CD14-positive monocyte (primary cell): ENCODE measurements around the gene KCNJ5. TPM values are rescaled to one million over a fixed set of nuclear protein-coding genes. Genes with fewer than 3 reads are reported as not detected.

Source experiments
- DNase-seq, 3 donors: peaks; one replicate each; pipeline ENCODE4 v3.0.0-alpha.2; 2011 to 2022
- H2AFZ ChIP-seq: 2 replicates; pipeline ENCODE4 v1.6.0; 2012; ENCODE audit warnings: mild to moderate bottlenecking, low read depth, low read length, inconsistent platforms; ENCODE audit not compliant: insufficient read depth, poor library complexity, severe bottlenecking
- H3K27ac ChIP-seq, 2 donors: 1 replicate in 1 of 2; 2 replicates in 1 of 2; pipeline ENCODE4 v1.5.1; 2012 to 2013; ENCODE audit warnings: low read length in 2 of 2, control low read depth in 1 of 2, inconsistent platforms in 1 of 2, low read depth in 1 of 2, mild to moderate bottlenecking in 1 of 2
- H3K27me3 ChIP-seq, 2 donors: one replicate each; pipeline versions ENCODE4 v1.6.0 to v1.6.1; 2011 to 2013; ENCODE audit warnings: low read length in 2 of 2; ENCODE audit not compliant: control insufficient read depth in 2 of 2, insufficient read depth in 2 of 2
- H3K36me3 ChIP-seq, 2 donors: replicated peaks in 1 of 2; 1 replicate in 1 of 2; 2 replicates in 1 of 2; pipeline versions ENCODE4 v1.5.1 to v1.6.1; 2012 to 2013; ENCODE audit warnings: low read length in 2 of 2, control low read depth in 1 of 2, inconsistent platforms in 1 of 2, mild to moderate bottlenecking in 1 of 2; ENCODE audit not compliant: insufficient read depth in 2 of 2, control insufficient read depth in 1 of 2
- H3K4me1 ChIP-seq, 2 donors: 1 replicate in 1 of 2; 2 replicates in 1 of 2; pipeline versions ENCODE4 v1.5.1 to v1.6.1; 2012 to 2013; ENCODE audit warnings: low read length in 2 of 2, control low read depth in 1 of 2, inconsistent platforms in 1 of 2, mild to moderate bottlenecking in 1 of 2, moderate library complexity in 1 of 2; ENCODE audit not compliant: insufficient read depth in 2 of 2, control insufficient read depth in 1 of 2
- H3K4me2 ChIP-seq: replicated peaks from 2 replicates; pipeline ENCODE3; 2012; ENCODE audit warnings: low read length, moderate library complexity, mild to moderate bottlenecking; ENCODE audit not compliant: poor library complexity, severe bottlenecking; ENCODE audit errors: extremely low read depth
- H3K4me3 ChIP-seq, 3 experiments: fragments of 200-600 bp in 1 of 3; sonication (generic) in 1 of 3; replicated peaks in 1 of 3; 1 replicate in 2 of 3; 2 replicates in 1 of 3; pipeline ENCODE4 v1.5.1; 2011 to 2013; ENCODE audit warnings: low read length in 3 of 3, mild to moderate bottlenecking in 3 of 3, control low read depth in 2 of 3, low read depth in 2 of 3, inconsistent platforms in 1 of 3, moderate library complexity in 1 of 3
- H3K79me2 ChIP-seq: 2 replicates; pipeline ENCODE4 v1.6.0; 2012; ENCODE audit warnings: mild to moderate bottlenecking, control low read depth, inconsistent platforms, low read length, moderate library complexity; ENCODE audit not compliant: insufficient read depth
- H3K9ac ChIP-seq: 2 replicates; pipeline ENCODE4 v1.6.0; 2017; ENCODE audit warnings: low read length, mild to moderate bottlenecking; ENCODE audit not compliant: insufficient read depth, poor library complexity, severe bottlenecking
- H3K9me3 ChIP-seq, 2 donors: replicated peaks in 1 of 2; 1 replicate in 1 of 2; 2 replicates in 1 of 2; pipeline versions ENCODE4 v1.5.1 to v1.6.1; 2012 to 2013; ENCODE audit warnings: low read length in 2 of 2, control low read depth in 1 of 2; ENCODE audit not compliant: control insufficient read depth in 1 of 2, insufficient read depth in 1 of 2
- H4K20me1 ChIP-seq: 2 replicates; pipeline ENCODE4 v1.6.0; 2012; ENCODE audit warnings: mild to moderate bottlenecking, low read length, control low read depth, moderate library complexity; ENCODE audit not compliant: insufficient read depth
- H3K27ac Mint-ChIP-seq, 7 donors: one replicate each; pipeline ENCODE4 v1.8.0; 2020; ENCODE audit warnings: mild to moderate bottlenecking in 7 of 7, mixed read lengths in 7 of 7, moderate library complexity in 6 of 7, inconsistent platforms in 2 of 7
- H3K27me3 Mint-ChIP-seq, 3 donors: one replicate each; pipeline ENCODE4 v1.8.0; 2021 to 2022; ENCODE audit warnings: low read depth in 3 of 3, mild to moderate bottlenecking in 3 of 3, mixed read lengths in 3 of 3, moderate library complexity in 3 of 3, inconsistent platforms in 1 of 3
- H3K36me3 Mint-ChIP-seq, 2 donors: one replicate each; pipeline ENCODE4 v1.8.0; 2020; ENCODE audit warnings: mixed read lengths in 2 of 2, inconsistent platforms in 1 of 2, mild to moderate bottlenecking in 1 of 2
- H3K4me1 Mint-ChIP-seq: one replicate; pipeline ENCODE4 v1.8.0; 2020; ENCODE audit warnings: mild to moderate bottlenecking, mixed read lengths
- H3K4me3 Mint-ChIP-seq, 2 donors: one replicate each; pipeline ENCODE4 v1.8.0; 2020; ENCODE audit warnings: mild to moderate bottlenecking in 2 of 2, mixed read lengths in 2 of 2, moderate library complexity in 1 of 2
- H3K9me3 Mint-ChIP-seq, 7 donors: one replicate each; pipeline ENCODE4 v1.8.0; 2020 to 2022; ENCODE audit warnings: mixed read lengths in 7 of 7, mild to moderate bottlenecking in 6 of 7, moderate library complexity in 6 of 7, inconsistent platforms in 2 of 7
- CTCF ChIP-seq: fragments of 200-600 bp; IDR thresholded peaks from one replicate; pipeline ENCODE4 v1.8.0; 2022; ENCODE audit warnings: antibody characterized with exemption, mild to moderate bottlenecking
- WGBS: methylation state at CpG from one replicate; pipeline ENCODE4 v1.1.5; 2013; ENCODE audit warnings: missing lambda C conversion rate; ENCODE audit not compliant: insufficient coverage; 5-methylcytosine and 5-hydroxymethylcytosine counted together
- intact Hi-C, 2 donors: fragments of 100-400 bp; cut with micrococcal nuclease; formaldehyde crosslinking; loops; one replicate each; pipeline versions ENCODE4 v1.15.0 to v1.15.1; 2023
- polyA plus RNA-seq, 3 donors: library from polyadenylated mRNA; depleted of rRNA in 1 of 3; unstranded in 2 of 3; stranded (reverse) in 1 of 3; fragments of 300-500 nt in 2 of 3; fragments of >200 nt in 1 of 3; fragmentation: Illumina TruSeq in 2 of 3; gene quantifications; 1 replicate in 2 of 3; 2 replicates in 1 of 3; pipeline ENCODE4 v1.2.3, GENCODE V29; 2012 to 2021

KCNJ5 gene
- polyA plus RNA-seq, 3 donors: 0.03 TPM; not detected in 2

GRCh38 chr11:128867277-128867676 lies 23.9 kb upstream of the KCNJ5 start, which contains the start of gene KCNJ1:
KCNJ1 (minus strand) TSS chr11:128867296; CDS start chr11:128840243, 27,053 bp downstream.
- H3K27me3 Mint-ChIP-seq: peaks cover 0 to 6% (median 0%) of the 10 kb centered on the region in 3 donors
- H3K4me2 ChIP-seq: no peak within 1 kb of the TSS
- no peak for DNase-seq
- H3K9me3 Mint-ChIP-seq: no peaks in the 10 kb centered on the region
- intact Hi-C loops: loop anchor here in 1 of 2 donors (10.0 kb wide), 1 partner anchor 692 kb away; no protein-coding TSS in a partner anchor
- no peaks in the 10 kb centered on the region for H4K20me1 ChIP-seq
- TF ChIP-seq CTCF: no peak
- H3K4me1 Mint-ChIP-seq: no peaks in the 10 kb centered on the region
- no peak within 1 kb of the TSS for H2AFZ ChIP-seq
- H3K27me3 ChIP-seq: no peaks in the 10 kb centered on the region
- H3K4me1 ChIP-seq: no peaks in the 10 kb centered on the region
- H3K79me2 ChIP-seq: no peaks in the 10 kb centered on the region
- no peak within 1 kb of the TSS for H3K27ac Mint-ChIP-seq
- H3K4me3 Mint-ChIP-seq: no peak within 1 kb of the TSS
- no peak within 1 kb of the TSS for H3K9ac ChIP-seq
- H3K36me3 ChIP-seq: no peaks in the 10 kb centered on the region
- no peaks in the 10 kb centered on the region for H3K9me3 ChIP-seq
- H3K27ac ChIP-seq: no peak within 1 kb of the TSS
- 96% methylated on average over 6 of the region's 8 CpGs for WGBS
- no peaks in the 10 kb centered on the region for H3K36me3 Mint-ChIP-seq
- H3K4me3 ChIP-seq: no peak within 1 kb of the TSS

- no peak overlapping the region for H2AFZ ChIP-seq
- H3K79me2 ChIP-seq: no peaks in the 10 kb centered on the region
- intact Hi-C loops: loop anchor here in 1 of 2 donors (10.0 kb wide), 1 partner anchor 694 kb away; no protein-coding TSS in a partner anchor
- peaks cover 2 to 5% (median 2%) of the 10 kb centered on the region in 3 donors for H3K27me3 Mint-ChIP-seq
- no peaks in the 10 kb centered on the region for H3K9me3 ChIP-seq
- H3K9ac ChIP-seq: no peak overlapping the region
- no peak for DNase-seq
- no peaks in the 10 kb centered on the region for H3K9me3 Mint-ChIP-seq
- no peaks in the 10 kb centered on the region for H3K4me1 ChIP-seq
- no peak for TF ChIP-seq CTCF
- H3K4me3 ChIP-seq: no peak overlapping the region
- H3K27ac ChIP-seq: no peak overlapping the region
- no peaks in the 10 kb centered on the region for H4K20me1 ChIP-seq
- no peak overlapping the region for H3K4me3 Mint-ChIP-seq
- no peaks in the 10 kb centered on the region for H3K36me3 ChIP-seq
- H3K4me2 ChIP-seq: no peak overlapping the region
- WGBS: 100% methylated on average over 1 of the region's 10 CpGs
- no peaks in the 10 kb centered on the region for H3K27me3 ChIP-seq
- H3K36me3 Mint-ChIP-seq: no peaks in the 10 kb centered on the region
- no peaks in the 10 kb centered on the region for H3K4me1 Mint-ChIP-seq
- no peak overlapping the region for H3K27ac Mint-ChIP-seq
These were observed 22.1 kb upstream of the KCNJ5 start for GRCh38 chr11:128868841-128869671.
